22Rv1 (cell line): ENCODE measurements around the gene CYP8B1.
"Not testable (repeated sequence)": the region's sequence is repeated elsewhere in the genome, so short reads cannot be mapped to it uniquely, and the experiment has no call there.

Source experiments
- H3K27ac ChIP-seq: fragments of 450-650 bp; 2 replicates; pipeline ENCODE4 v1.5.1; 2017
- CTCF ChIP-seq: fragments of 450-650 bp; IDR thresholded peaks from 2 replicates; pipeline ENCODE4 v1.5.1; 2017; ENCODE audit warnings: mild to moderate bottlenecking
- ZFX ChIP-seq: fragments of 450-650 bp; IDR thresholded peaks from 2 replicates; pipeline ENCODE4 v1.6.1; 2017; ENCODE audit warnings: antibody characterized with exemption, borderline replicate concordance

Gene CYP8B1

GRCh38 chr3:42886294-42886822, 10.7 kb upstream of the CYP8B1 start:
- TF ChIP-seq CTCF (no peak), ZFX (no peak)
- no peak overlapping the region for H3K27ac ChIP-seq

GRCh38 chr3:42884324-42884723, 8.6 kb upstream of the CYP8B1 start:
- H3K27ac ChIP-seq = no peak overlapping the region
- TF ChIP-seq CTCF (no peak), ZFX (no peak)

- not testable (repeated sequence) for H3K27ac ChIP-seq
These were observed 7.7 kb upstream of the CYP8B1 start for GRCh38 chr3:42883251-42883930.

GRCh38 chr3:42880601-42881451, 5.1 kb upstream of the CYP8B1 start:
- no peak overlapping the region for H3K27ac ChIP-seq
- TF ChIP-seq CTCF (peak; percentile 92), ZFX (no peak)

- TF ChIP-seq ZFX = no peak
- TF ChIP-seq CTCF = no peak
- H3K27ac ChIP-seq = no peak overlapping the region
These were observed 4.5 kb upstream of the CYP8B1 start for GRCh38 chr3:42880183-42880582.

GRCh38 chr3:42877881-42878280, 2.2 kb upstream of the CYP8B1 start:
- H3K27ac ChIP-seq = no peak overlapping the region
- TF ChIP-seq ZFX = no peak
- TF ChIP-seq CTCF = no peak

GRCh38 chr3:42876940-42877720, 1.5 kb upstream of the CYP8B1 start:
- no peak overlapping the region for H3K27ac ChIP-seq
- TF ChIP-seq ZFX = no peak
- TF ChIP-seq CTCF = no peak
